Measurements from ENCODE around the gene MKRN2.
"Not testable (repeated sequence)": the region's sequence is repeated elsewhere in the genome, so short reads cannot be mapped to it uniquely, and the experiment has no call there.

Gene MKRN2, protein sequence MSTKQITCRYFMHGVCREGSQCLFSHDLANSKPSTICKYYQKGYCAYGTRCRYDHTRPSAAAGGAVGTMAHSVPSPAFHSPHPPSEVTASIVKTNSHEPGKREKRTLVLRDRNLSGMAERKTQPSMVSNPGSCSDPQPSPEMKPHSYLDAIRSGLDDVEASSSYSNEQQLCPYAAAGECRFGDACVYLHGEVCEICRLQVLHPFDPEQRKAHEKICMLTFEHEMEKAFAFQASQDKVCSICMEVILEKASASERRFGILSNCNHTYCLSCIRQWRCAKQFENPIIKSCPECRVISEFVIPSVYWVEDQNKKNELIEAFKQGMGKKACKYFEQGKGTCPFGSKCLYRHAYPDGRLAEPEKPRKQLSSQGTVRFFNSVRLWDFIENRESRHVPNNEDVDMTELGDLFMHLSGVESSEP

DNA sequence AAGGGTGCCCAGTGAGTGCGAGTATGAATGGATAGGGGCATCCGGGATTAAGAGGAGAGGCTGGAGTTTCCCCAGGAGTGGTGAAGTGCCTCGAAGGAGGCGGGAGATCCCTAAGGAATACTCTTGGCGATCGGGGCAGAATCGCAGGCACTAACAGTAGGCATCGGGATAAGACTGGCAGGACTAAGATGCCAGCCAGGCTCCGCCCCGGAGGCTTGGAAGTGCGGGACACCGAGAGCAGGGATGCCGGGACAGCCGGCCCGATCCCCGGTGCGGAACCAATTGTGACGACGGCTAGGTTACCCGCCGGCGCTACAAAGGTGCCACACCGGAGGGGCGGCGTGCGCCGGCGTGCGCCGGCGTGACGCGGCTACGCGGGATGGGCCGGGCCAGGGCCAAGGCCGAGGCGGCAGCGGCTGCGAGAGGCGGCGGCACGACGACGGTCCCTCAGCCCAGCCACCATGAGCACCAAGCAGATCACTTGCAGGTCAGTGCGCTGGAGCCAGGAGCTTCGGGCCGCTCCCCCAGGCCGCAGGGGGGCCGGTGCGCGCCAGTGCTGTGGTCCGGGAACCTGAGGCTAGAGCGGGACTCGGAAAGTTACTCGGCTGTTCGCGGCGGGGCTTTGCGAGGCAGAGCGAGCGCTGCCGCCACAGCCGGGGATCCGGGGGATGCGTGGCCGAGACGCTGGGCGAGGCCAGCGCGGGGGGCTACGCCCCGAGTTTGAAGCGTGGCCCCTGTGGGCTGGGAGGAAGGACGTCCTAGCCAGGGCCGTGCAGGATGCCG lies at the start of gene MKRN2:
Gene MKRN2 (plus strand): TSS at position 398 of the 783 bp plus-strand sequence. CDS start 64 bp downstream, at position 462.
- in situ Hi-C loops (cut with HindIII; ENCODE audit: low sequenced_read_pairs): loop anchor here (5.0 kb wide), 1 partner anchor 35 kb away; no protein-coding TSS in a partner anchor

DNA sequence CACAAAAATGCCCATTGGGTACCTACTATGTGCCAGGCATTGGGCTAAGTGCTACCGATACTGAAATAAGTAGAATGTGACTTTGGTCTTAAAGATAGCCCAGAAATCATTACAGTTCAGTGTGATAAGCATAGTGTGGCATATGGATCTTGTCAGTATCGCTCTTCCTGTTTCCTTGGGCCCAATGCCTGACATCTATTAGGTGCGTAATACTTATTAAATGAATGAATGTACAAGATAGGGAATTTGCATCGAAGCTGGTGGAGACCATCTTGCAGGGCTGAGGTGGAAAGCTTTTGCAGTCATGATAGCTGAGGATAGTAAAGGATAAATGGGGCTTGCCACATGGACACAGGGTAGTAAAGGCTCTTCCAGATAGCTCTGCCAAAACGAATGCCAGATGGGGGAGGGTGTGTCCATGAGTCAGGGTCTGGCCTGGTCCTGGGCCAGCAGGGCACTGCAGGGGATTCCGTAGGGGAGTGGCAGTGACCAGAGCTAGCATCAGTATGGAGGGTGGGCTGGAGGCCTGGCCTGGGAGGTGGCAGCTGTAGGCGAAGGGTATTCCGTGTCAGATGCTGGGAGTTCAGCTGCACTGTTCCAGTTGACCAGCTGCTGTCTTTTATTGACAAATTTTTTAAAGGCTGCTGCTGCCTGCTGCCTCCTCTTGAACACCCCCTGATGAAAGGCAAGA lies 49.2 kb upstream of the MKRN2 start:
- in situ Hi-C loops (cut with HindIII; ENCODE audit: low sequenced_read_pairs): no loop called here

DNA sequence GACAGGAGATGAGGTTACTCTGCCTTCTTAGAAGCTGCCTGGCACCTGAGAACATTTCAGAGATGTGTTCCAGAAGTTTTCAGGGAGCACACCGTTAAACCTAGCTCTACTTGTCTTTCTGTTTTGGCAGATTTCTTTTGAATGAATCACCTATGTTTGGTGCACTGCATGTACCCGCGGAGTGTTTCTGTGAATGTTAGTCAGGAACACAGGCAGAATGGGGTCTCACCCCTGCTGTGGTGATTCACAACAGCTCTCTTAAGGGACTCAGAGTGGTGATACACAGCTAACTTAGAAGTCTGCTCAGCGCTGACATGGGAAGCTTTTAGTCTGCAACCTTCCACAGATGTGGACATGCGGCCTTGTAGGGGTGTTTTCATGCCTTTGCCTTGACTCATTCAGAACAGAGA lies 48.6 kb upstream of the MKRN2 start:
- in situ Hi-C loops (cut with HindIII; ENCODE audit: low sequenced_read_pairs): no loop called here

DNA sequence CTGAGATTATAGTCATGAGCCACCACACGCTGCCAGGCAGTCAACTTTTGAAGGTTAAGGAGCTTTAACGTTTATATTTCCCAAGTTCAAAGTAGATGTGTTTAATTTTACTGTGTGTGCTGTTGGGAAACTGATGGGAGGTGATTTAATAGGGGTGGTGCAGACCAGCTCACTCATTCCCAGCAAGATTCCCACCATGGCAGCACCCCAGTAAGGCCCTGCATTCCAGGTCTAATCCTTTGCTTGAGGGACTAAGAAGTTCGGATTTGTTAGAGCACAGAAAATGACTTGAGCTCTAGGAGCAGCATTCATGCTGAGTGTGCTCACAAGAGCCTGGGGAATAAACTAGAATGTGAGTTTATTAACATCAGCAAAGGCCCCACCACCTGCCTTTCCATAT lies 47.4 kb upstream of the MKRN2 start:
- in situ Hi-C loops (cut with HindIII; ENCODE audit: low sequenced_read_pairs): no loop called here

DNA sequence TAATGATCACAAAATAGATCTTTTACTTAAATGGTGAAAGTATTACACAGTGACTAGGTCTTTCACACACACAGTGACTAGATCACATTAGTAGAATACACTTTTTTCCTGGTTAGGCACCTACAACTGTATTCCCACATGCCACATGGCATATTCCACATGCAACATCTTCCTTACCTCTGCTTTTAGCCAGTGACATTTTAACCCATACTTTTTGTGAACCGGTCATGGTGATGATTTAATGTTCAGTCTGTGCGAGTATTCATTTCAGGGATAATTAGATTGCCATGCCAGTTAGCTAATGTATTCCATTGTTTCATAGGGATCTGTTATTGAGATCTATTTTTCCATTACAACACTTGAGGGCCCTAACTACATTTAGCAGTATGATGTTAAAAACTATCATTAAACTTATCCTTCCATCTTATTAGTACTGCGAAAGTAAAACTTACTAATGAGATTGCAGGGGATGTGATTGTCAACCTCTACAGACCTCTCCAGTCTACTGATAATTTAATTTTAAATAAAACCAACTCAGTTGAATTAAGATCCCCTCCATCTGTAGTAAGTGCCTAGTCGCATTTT lies 44.3 kb upstream of the MKRN2 start:
- in situ Hi-C loops (cut with HindIII; ENCODE audit: low sequenced_read_pairs): no loop called here

DNA sequence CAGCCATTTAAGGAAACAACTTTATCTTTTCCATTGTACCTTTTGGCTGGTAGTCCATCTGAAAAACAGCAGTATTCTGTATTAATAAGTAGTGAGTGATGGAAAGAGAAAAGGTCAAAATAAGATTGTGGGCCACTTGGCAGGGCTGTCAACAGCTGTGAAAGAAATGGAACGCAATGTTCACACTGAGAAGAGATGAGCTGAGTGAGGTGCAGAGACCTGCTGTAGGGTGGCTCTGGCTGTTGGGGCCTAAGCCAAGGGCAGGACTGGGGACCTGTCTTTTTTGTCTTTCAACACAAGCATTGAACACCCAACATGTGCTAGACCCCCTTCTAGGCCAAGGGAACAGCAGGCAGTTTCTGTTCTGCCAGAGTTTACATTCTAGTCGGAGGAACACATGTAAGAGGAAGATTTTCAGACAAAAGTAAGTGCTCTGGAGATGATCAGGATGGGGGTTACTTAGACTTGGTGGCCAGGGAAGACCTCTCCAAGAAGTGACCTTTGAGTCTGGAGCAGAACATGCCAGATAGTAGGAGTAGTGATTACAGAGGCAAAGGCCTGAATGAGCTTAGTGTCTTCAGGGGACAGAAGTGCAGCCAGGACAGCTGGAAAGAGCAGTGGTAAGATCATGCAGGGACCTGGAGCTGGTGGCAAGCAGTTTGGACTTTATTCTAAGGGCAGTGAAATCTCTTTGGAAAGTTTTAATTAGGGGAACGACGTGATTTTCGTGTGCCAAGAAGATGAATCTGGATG lies 43.0 kb upstream of the MKRN2 start:
- in situ Hi-C loops (cut with HindIII; ENCODE audit: low sequenced_read_pairs): no loop called here

DNA sequence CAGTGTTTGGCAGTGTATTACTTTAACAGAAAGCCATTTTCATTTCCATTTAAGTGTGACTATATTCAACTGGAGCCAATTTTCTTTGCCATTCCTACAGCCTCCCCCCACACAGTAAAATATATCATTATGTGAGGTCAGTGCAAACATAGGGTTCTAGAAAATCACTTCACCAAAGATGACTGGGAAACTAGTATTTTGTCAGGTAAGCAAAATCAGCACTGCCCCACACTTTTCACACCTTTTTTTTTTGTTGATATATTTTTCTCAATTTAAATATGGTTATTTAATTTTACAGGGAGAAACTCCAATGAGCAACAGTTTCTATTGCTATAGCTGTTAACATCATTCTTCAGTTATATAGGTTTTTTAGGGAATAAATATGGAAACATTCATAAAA lies 41.3 kb upstream of the MKRN2 start:
- in situ Hi-C loops (cut with HindIII; ENCODE audit: low sequenced_read_pairs): no loop called here

DNA sequence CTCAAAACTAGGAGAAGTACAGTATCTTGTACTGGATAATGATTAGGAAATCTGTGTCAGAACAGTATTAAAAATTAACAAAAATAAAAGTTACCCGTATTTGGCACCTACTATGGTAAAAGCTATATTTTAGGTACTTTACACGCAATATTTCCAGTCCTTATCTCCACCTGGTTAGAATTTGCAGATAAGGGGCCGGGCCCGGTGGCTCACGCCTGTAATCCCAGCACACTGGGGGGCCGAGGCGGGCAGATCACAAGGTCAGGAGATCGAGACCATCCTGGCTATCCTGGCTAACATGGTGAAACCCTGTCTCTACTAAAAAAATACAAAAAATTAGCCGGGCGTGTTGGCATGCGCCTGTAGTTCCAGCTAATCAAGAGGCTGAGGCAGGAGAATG lies 40.0 kb upstream of the MKRN2 start:
- in situ Hi-C loops (cut with HindIII; ENCODE audit: low sequenced_read_pairs): no loop called here

DNA sequence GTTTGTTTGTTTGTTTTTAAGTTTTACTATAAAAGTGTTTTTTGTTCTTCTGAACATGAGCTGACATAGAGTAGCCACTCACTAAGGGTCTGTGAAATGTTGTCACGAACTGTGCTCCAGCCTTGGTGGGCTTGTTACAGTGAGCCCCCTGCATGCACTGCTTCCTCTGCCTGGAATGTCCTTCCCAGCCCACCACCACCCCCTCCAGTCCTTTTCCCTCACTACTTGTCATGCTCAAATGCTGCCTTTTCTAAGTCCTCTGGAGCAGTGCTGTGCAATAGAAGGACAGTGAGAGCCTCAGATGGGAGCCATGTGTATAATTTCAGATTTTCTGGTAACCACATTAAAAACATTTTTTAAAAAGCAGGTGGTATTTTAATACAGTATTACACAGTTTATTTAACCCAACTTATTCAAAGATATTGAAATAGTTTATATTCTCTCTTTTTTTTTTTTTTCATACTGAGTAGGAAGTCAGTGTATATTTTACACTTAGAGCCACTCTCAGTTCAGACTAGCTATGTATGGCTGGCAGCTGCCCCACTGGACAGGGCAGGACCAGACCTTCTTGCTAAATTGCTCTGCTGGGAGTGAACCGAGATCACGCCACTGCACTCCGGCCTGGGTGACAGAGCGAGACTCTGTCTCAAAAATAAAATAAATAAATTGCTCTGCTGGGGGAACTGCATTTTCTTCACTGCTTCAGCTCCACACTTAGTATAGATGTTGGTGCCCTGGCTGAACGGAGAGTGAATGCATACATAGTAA lies 38.4 kb upstream of the MKRN2 start:
- in situ Hi-C loops (cut with HindIII; ENCODE audit: low sequenced_read_pairs): no loop called here

DNA sequence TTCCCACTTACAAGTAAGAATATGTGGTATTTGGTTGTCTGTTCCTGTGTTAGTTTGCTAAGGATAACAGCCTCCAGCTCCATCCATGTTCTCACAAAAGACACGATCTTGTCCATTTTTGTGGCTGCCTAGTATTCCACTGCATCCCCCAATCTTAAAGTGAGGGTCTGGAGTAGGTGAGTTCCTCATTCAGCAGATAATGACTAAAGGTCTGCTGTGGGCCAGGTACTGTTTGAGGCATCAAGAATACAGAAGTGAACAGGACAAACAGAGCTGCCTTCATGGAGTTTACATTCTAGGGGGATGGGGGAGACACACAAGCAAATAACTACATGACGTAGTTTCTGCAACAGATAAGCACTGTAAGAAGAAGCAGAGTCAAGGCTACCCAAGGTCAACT lies 35.9 kb upstream of the MKRN2 start:
- in situ Hi-C loops (cut with HindIII; ENCODE audit: low sequenced_read_pairs): loop anchor here (5.0 kb wide), 1 partner anchor 36 kb away; the partner anchor contains the start of gene MKRN2

DNA sequence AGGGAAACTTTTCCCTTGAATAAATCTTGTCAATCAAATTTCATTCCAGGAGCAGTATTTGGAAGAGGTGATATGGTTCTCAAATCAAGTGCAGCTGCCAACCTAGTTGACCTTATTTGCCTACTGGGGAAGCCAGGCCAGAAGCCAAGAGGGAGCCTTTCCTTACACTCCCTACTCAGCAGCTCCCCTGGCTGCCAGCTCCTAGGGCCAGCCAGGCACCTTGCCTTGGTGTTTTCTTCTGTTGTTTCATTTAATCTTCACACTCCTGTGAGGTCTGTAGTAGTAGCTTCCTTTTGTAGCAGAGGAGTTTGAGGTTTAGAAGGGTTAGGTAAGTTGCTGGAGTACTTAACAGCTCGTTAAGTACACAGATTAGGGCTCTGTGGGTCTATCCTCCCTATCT lies 34.2 kb upstream of the MKRN2 start:
- in situ Hi-C loops (cut with HindIII; ENCODE audit: low sequenced_read_pairs): loop anchor here (5.0 kb wide), 1 partner anchor 35 kb away; the partner anchor contains the start of gene MKRN2

DNA sequence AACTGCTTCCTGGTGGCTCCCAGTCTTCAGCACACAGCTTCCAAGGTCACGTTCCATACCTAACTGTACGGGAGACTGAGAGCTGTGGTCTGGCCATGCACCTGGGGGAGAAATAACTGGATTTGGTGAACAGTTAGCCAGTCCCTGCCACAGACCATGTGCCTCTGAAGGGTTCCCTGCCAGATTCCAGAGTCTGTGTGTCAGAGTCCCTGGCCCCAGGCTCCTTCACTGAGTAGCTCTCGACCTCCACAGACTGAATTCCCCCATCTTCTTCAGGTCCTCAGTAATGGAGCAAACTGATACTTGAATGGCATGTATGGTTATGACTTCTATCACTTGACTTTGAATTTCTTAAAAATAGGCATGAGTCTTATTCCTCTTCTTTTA lies 29.1 kb upstream of the MKRN2 start:
- in situ Hi-C loops (cut with HindIII; ENCODE audit: low sequenced_read_pairs): no loop called here

DNA sequence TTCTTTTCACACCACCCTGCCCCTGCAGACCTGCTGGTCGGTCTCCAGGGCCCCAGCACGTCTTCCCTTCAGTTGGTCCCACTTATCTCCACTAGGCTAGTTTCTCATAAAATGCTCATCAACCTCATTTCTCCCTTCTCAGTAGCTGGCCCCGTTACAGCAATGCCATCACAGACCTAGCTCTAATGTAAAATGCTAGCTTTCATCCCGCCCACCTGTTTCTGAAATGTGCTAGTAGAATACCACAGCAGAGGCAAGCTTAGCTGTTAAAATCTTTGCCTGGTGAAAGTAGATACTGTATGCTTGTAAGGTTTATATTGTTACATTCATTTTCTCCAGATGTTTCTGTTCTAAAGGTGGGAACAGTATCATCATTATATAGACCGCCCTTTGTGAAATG lies 24.7 kb upstream of the MKRN2 start:
- in situ Hi-C loops (cut with HindIII; ENCODE audit: low sequenced_read_pairs): no loop called here

DNA sequence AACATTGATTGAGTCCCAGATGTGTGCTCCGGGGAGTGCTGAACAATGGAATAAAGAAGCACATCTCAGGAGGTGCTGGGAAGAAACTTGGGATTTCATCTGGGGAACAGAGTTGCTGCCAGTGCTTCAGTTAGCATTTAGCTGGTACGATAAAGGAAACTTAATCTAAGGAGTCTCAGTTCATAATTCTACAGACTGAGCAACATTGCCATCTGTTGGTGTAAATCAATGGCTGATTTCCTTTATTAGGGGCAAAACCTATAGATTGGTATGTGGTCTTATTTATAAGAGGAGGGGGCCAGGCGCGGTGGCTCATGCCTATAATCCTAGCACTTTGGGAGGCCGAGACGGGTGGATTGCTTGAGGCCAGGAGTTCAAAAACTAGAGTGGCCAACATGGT lies 20.5 kb upstream of the MKRN2 start:
- in situ Hi-C loops (cut with HindIII; ENCODE audit: low sequenced_read_pairs): no loop called here

DNA sequence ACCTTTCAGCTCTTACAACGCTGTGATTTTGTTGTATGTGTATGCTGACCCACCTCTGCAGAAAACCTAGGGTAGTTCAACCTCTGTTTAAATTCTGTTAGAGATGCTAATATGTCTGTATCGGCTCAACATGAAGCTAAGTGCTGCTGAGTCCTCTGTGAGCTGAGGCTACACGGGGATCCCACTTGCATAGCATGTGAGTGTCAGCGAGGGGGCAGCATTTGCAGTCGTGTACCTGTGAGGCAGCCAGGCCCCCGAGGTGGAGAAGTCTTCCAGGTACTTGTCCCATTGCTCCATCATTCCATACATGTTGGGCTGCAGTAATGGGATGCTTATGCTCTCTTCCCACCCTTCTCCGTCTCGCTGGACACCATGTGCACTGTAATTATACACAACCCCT lies 15.3 kb upstream of the MKRN2 start:
- in situ Hi-C loops (cut with HindIII; ENCODE audit: low sequenced_read_pairs): no loop called here

DNA sequence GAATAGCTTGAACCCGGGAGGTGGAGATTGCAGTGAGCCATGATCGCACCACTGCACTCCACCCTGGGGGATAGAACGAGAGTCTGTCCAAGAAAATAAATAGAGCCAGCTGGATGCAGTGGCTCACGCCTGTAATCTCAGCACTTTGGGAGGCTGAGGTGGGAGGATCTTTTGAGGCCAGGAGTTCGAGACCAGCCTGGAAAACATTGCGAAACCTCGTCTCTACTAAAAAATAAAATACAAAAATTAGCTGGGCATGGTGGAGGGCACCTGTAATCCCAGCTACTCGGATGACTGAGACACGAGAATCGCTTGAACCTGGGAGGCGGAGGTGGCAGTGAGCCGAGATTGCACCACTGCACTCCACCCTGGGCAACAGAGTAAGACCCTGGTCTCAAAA lies 13.4 kb upstream of the MKRN2 start:
- in situ Hi-C loops (cut with HindIII; ENCODE audit: low sequenced_read_pairs): not testable (repeated sequence)

DNA sequence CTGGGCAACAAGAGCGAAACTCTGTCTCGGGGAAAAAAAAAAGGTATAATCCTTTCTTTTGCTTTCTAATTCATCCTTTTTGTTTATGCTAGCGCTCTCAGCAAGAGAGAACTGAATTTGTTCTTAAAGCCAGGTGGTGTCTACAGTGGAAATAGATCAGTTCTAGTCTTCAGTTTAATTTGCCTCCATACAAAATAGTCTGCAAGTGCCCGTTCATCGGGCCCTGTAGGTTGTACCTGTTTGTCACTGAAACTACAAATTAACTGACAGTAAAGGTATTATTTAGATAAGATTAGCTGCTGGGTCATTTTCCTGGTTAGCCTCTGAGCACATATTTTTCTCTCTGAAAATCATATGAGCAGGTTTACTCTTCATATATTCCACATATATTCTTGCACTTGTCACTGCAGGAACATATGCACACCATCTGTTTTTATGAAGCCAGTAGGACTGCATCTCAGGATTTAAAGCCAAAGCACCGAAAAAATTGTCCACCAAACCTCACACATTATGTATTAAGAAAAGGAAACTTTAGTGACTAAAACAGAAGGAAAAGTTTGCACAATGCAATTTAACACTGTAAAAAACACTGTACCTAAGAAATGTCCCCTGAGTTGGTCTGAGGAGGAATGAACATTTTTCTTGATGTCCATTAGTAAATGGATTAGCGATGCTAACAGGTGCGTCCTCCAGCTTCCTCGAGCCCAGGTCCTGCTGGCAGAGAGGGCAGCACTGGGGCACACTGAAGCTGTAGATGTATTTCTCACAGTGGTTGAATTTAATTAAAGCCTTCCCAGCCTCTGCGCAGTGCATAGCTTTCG lies 12.0 kb upstream of the MKRN2 start:
- in situ Hi-C loops (cut with HindIII; ENCODE audit: low sequenced_read_pairs): no loop called here

DNA sequence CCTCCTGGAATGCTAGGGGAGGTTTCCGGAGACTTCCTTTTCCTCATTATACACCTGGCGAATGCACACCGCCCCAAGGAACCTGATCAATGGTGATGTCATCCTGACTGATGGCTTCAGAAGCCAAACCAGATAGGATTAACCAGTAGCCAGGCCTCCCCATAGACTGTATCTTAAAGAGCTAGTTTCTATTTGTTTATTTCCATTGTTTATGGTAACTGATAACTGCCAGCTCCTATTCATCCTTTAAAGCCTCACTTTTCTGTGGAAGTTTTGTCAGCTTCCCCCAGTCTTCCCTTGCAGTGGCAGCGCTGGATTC lies 11.5 kb upstream of the MKRN2 start, which contains the start of gene MKRN2OS:
Gene MKRN2OS (minus strand): TSS at position 27 of the 319 bp plus-strand sequence. CDS start 35 bp downstream, outside the sequence.
- in situ Hi-C loops (cut with HindIII; ENCODE audit: low sequenced_read_pairs): no loop called here

All from endothelial cell of hepatic sinusoid (primary cell).